A549 (cell line): Measurements from ENCODE around the gene FAM3A.

Experiments used
- CHD2 ChIP-seq: fragments of 150-350 bp; IDR thresholded peaks from 2 replicates; pipeline ENCODE4 v1.6.1; 2014; ENCODE audit warnings: low read length; ENCODE audit not compliant: partially characterized antibody
- RFX5 ChIP-seq: fragments of 450-650 bp; IDR thresholded peaks from 2 replicates; pipeline ENCODE4 v1.7.1; 2014; ENCODE audit warnings: antibody characterized with exemption, mild to moderate bottlenecking, moderate library complexity
- TF ChIP-seq, protein P1 (sequence below): IDR thresholded peaks from 2 replicates; pipeline ENCODE4 v1.6.1; 2012
- TF ChIP-seq, protein P2 (sequence below): fragments of >200 bp; sonication (Bioruptor Twin); formaldehyde crosslinking; IDR thresholded peaks from 3 replicates; pipeline ENCODE4 v1.5.1; 2016

DNA sequence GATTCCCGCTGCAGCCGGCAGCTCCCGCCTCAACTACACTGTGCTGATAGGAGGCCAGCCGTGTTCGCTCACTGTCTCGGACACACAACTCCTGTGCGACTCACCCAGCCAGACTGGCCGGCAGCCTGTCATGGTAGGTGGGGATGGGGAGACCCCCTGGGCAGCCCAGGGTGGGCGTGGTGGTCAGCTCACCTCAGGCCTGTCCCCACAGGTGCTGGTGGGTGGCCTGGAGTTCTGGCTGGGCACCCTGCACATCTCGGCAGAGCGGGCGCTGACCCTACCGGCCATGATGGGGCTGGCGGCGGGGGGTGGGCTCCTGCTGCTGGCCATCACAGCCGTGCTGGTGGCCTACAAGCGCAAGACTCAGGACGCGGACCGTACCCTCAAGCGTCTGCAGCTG, 48.5 kb downstream of the FAM3A start:
- TF ChIP-seq, protein P1, sequence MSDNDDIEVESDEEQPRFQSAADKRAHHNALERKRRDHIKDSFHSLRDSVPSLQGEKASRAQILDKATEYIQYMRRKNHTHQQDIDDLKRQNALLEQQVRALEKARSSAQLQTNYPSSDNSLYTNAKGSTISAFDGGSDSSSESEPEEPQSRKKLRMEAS, result no peak
- TF ChIP-seq, protein P2, sequence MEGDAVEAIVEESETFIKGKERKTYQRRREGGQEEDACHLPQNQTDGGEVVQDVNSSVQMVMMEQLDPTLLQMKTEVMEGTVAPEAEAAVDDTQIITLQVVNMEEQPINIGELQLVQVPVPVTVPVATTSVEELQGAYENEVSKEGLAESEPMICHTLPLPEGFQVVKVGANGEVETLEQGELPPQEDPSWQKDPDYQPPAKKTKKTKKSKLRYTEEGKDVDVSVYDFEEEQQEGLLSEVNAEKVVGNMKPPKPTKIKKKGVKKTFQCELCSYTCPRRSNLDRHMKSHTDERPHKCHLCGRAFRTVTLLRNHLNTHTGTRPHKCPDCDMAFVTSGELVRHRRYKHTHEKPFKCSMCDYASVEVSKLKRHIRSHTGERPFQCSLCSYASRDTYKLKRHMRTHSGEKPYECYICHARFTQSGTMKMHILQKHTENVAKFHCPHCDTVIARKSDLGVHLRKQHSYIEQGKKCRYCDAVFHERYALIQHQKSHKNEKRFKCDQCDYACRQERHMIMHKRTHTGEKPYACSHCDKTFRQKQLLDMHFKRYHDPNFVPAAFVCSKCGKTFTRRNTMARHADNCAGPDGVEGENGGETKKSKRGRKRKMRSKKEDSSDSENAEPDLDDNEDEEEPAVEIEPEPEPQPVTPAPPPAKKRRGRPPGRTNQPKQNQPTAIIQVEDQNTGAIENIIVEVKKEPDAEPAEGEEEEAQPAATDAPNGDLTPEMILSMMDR, result no peak
- TF ChIP-seq CHD2 (no peak), RFX5 (no peak)
